ENCODE data around the gene FAM118B. TPM values are rescaled to one million over a fixed set of nuclear protein-coding genes. Genes with fewer than 3 reads are reported as not detected.

Gene FAM118B
- total and polyA plus RNA-seq, 2 of the 8 experiments (the other 6 are each of a cell fraction or from before 2014, with no cell fraction given): 25.3 to 48.3 TPM

DNA sequence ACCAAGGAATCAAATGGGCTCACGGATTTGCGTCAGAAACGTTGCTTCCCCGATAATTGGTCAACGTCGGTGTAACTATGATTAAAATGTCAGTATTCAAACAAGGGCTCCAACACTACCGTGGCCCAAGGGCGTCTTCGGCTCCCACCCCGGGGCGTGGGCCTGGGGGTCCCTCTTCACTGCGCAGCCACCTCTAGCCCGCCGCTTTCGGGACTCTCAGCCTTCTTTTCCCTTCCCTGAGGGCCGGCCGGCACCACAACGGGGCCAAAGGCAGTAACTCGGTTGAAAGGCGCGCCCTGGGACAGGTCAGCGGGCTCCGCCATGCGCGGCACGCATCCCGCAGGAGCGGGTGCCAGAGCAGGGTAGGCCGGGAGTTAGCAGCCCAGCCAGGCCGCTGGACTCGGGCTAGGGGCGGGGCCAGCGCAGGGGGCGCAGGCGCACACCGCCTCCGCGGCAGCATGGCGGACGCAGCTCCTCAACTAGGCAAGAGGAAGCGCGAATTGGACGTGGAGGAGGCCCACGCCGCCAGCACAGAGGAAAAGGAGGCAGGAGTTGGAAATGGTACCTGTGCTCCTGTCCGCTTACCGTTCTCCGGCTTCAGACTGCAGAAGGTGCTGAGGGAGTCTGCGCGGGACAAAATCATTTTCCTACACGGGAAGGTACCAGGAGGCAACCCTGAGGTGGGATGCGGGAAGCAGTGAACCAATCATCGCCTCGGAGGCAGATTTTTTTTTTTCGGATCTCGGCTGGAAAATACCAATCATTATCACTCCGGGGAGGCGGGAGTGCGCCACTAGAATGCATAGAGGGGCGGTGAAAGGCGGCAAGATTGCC, 92.3 kb downstream of the FAM118B start, which contains the start of gene DCPS:
TSS of gene DCPS (plus strand) at position 438 of the 834 bp plus-strand sequence. CDS start at position 459, 21 bp downstream.
- Histone ChIP-seq H3K4me1 (replicated peaks in 1 of 4; ENCODE audit: control insufficient read depth in 3 of 4, insufficient read depth in 4 of 4, low read length in 3 of 4) (peaks cover 0 to 5% (median 2%) of the 10 kb centered on the region in 4 experiments; a peak in 4 of 7 replicates), H3K79me2 (ENCODE audit: control insufficient read depth in 1 of 2, insufficient read depth in 2 of 2, low read length in 2 of 2) (peaks cover 0 to 10% of the 10 kb centered on the region in 2 experiments; a peak in 2 of 4 replicates), H3K27me3 (replicated peaks in 1 of 4; ENCODE audit: control insufficient read depth in 3 of 4, extremely low read depth in 1 of 4, insufficient read depth in 3 of 4, low read length in 3 of 4) (no peaks in the 10 kb centered on the region), H2BK5ac (ENCODE audit: low read depth, low read length) (peak within 1 kb of the TSS; percentile 99), H3K36me3 (ENCODE audit: control insufficient read depth in 2 of 4, insufficient read depth in 4 of 4, low read length in 3 of 4) (peaks cover 0 to 5% (median 1%) of the 10 kb centered on the region in 4 experiments; a peak in 2 of 8 replicates), H3K23ac (ENCODE audit: insufficient read length) (no peak within 1 kb of the TSS), H3K4me3 (ENCODE audit: extremely low read depth in 1 of 4, insufficient read depth in 2 of 4, low read depth in 3 of 4, low read length in 4 of 4) (peak within 1 kb of the TSS; percentile 63 to 98 (median 86)), H4K8ac (ENCODE audit: extremely low read depth, insufficient read depth, low read length) (peak within 1 kb of the TSS; percentile 99), H3K4ac (replicated peaks; ENCODE audit: insufficient read length, low read depth, low read length) (peak within 1 kb of the TSS; percentile 92), H4K5ac (ENCODE audit: insufficient read length, low read depth, low read length) (peak within 1 kb of the TSS; percentile 96), H4K20me1 (replicated peaks in 1 of 2; ENCODE audit: control insufficient read depth in 1 of 2, insufficient read depth in 2 of 2, low read length in 2 of 2) (no peaks in the 10 kb centered on the region), H4K91ac (replicated peaks; ENCODE audit: insufficient read length, low read length) (peak within 1 kb of the TSS; percentile 96), H3K79me1 (ENCODE audit: low read depth, low read length) (peaks cover 2% of the 10 kb centered on the region; the same call in 1 of the 2 replicates), H2BK20ac (ENCODE audit: low read length) (0 out of 2 replicates have a peak within 1 kb of the TSS, but pooled peaks have one; percentile 87), H2BK12ac (ENCODE audit: low read depth, low read length) (peak within 1 kb of the TSS; percentile 95), H2AFZ (ENCODE audit: low read length) (peak within 1 kb of the TSS; percentile 99), H3K56ac (replicated peaks; ENCODE audit: insufficient read length, low read depth, low read length) (peak within 1 kb of the TSS; percentile 96), H3K18ac (ENCODE audit: extremely low read depth, low read length) (peak within 1 kb of the TSS; percentile 99), H3K27ac (ENCODE audit: low read depth, low read length) (peak within 1 kb of the TSS; percentile 97), H3K9me3 (ENCODE audit: insufficient read depth in 2 of 2, low read depth in 1 of 2, low read length in 1 of 2) (no peaks in the 10 kb centered on the region), H3K23me2 (ENCODE audit: low read depth, low read length) (peaks cover 3% of the 10 kb centered on the region), H2BK120ac (replicated peaks; ENCODE audit: low read depth, low read length) (peak within 1 kb of the TSS; percentile 72), H2AK5ac (ENCODE audit: low read depth, low read length) (0 out of 2 replicates have a peak within 1 kb of the TSS, but pooled peaks have one; percentile 71), H3K9ac (replicated peaks in 1 of 4; ENCODE audit: extremely low read depth in 1 of 4, low read depth in 3 of 4, low read length in 3 of 4) (peak within 1 kb of the TSS; percentile 88 to 96 (median 90)), H3K14ac (ENCODE audit: insufficient read length) (no peak within 1 kb of the TSS), H2BK15ac (ENCODE audit: low read length) (peak within 1 kb of the TSS; percentile 99; the same call in 1 of the 2 replicates), H3K4me2 (ENCODE audit: insufficient read depth in 1 of 2, low read depth in 2 of 2, low read length in 2 of 2) (peak within 1 kb of the TSS; percentile 72 to 77)
- FAIRE-seq: no peak
- POLR2A ChIA-PET (ENCODE audit: partially characterized antibody): interaction anchor here (0.6 to 2.8 kb wide), 20 partner anchors 9 to 1336 kb away, joined by 3 to 11 read pairs (median 4); partner anchors contain the start of genes FOXRED1, SRPRA, ST3GAL4 and TIRAP
- 2% methylated on average over 58 of the region's 61 CpGs; no CpG with 5 or more reads in 1 of the 2 experiments for WGBS, 2 experiments (ENCODE audit: extremely low coverage in 1 of 2, insufficient coverage in 1 of 2, insufficient read length in 1 of 2, insufficient replicate concordance in 2 of 2, low coverage in 1 of 2, low lambda C conversion rate in 2 of 2, missing lambda C conversion rate in 1 of 2)
- peak; percentile 50 to 97 for DNase-seq (ENCODE audit: low read depth in 1 of 2, low spot score in 2 of 2)
- CTCF ChIA-PET (ENCODE audit: partially characterized antibody): interaction anchor here (2.5 kb wide), 1 partner anchor 10 kb away, joined by 9 read pairs; no protein-coding TSS in a partner anchor
- TF ChIP-seq SP2 (IDR thresholded peaks at IDR 0.05; ENCODE audit: low read length) (no peak), TCF12 (IDR thresholded peaks at IDR 0.05; ENCODE audit: low read depth, low read length) (no peak), CBX5 (IDR thresholded peaks at IDR 0.05; ENCODE audit: low read depth, low read length) (no peak), EGR1 (IDR thresholded peaks at IDR 0.05; ENCODE audit: borderline replicate concordance, low read depth, low read length) (no peak), TAF7 (optimal IDR thresholded peaks at IDR 0.05; ENCODE audit: borderline replicate concordance, low read depth, low read length) (peak; percentile 79), CREB1 (IDR thresholded peaks at IDR 0.05) (no peak), KDM1A (IDR thresholded peaks at IDR 0.05; ENCODE audit: borderline replicate concordance, low read length) (0 out of 2 replicates have a peak, but pooled peaks have one; percentile 5), ZNF274 (IDR thresholded peaks at IDR 0.05; ENCODE audit: borderline replicate concordance, extremely low read depth, low read length) (no peak), HDAC2 (IDR thresholded peaks at IDR 0.05; ENCODE audit: borderline replicate concordance in 1 of 2, low read depth in 2 of 2, low read length in 2 of 2) (no peak)
- TF ChIP-seq, protein P1, sequence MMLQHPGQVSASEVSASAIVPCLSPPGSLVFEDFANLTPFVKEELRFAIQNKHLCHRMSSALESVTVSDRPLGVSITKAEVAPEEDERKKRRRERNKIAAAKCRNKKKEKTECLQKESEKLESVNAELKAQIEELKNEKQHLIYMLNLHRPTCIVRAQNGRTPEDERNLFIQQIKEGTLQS (IDR thresholded peaks at IDR 0.05; ENCODE audit: insufficient read depth, low read depth, low read length): no peak
